Measurements from ENCODE around the gene CHRNA4.
A peak's percentile ranks its signal among the peaks of the same experiment; 100 is the strongest.

Gene CHRNA4

DNA sequence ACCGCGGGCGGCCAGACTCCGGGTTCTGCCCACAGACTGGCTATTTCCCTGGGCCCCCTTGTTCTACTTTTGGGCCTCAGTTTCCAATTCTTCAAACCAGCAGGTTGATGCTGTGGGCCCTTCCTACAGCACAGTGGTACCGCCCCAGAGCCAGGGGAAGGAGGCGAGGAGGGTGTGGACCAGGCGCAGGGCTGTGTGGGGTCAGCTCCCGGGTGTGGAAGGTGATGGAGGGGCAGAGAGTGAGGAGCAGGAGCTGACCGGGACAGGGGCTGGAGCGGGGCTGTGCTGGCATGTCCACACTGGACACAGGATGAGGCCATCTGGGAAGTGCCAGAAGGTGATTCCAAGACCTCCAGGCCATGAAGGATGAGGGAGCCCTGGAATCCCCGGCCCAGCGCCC is 35.2 kb upstream of the CHRNA4 start:
- no peak for DNase-seq (ENCODE audit: low read depth)
- no peak overlapping the region for H3K4me3 ChIP-seq (ENCODE audit: low read depth, low read length)
- TF ChIP-seq, protein P1, sequence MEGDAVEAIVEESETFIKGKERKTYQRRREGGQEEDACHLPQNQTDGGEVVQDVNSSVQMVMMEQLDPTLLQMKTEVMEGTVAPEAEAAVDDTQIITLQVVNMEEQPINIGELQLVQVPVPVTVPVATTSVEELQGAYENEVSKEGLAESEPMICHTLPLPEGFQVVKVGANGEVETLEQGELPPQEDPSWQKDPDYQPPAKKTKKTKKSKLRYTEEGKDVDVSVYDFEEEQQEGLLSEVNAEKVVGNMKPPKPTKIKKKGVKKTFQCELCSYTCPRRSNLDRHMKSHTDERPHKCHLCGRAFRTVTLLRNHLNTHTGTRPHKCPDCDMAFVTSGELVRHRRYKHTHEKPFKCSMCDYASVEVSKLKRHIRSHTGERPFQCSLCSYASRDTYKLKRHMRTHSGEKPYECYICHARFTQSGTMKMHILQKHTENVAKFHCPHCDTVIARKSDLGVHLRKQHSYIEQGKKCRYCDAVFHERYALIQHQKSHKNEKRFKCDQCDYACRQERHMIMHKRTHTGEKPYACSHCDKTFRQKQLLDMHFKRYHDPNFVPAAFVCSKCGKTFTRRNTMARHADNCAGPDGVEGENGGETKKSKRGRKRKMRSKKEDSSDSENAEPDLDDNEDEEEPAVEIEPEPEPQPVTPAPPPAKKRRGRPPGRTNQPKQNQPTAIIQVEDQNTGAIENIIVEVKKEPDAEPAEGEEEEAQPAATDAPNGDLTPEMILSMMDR (IDR thresholded peaks at IDR 0.05; ENCODE audit: control insufficient read depth, extremely low read depth, insufficient read depth), result no peak

DNA sequence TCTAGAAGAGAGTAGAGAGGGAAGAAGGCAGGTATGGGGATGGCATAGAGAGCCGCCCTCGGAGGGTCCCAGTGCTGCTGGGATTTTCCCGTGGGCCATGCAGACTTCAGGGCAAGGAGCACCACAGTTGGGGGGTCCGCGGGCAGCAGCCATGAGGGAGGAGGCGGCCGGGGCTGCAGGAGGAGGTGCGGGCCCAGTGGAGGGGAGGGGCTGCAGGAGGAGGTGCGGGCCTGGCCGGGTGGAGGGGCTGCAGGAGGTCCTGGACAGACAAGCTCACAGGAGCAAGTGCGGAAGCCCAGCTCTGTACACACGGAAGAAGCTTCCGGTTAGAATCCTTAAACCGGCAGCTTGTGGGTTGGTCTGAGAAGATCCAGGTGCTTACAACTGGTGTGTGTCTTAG is 34.6 kb upstream of the CHRNA4 start:
- H3K4me3 ChIP-seq (ENCODE audit: low read depth, low read length), result no peak overlapping the region
- TF ChIP-seq, protein P1 (IDR thresholded peaks at IDR 0.05; ENCODE audit: control insufficient read depth, extremely low read depth, insufficient read depth), result no peak
- no peak for DNase-seq (ENCODE audit: low read depth)

GRCh38 chr20:63394920-63395455 is 33.8 kb upstream of the CHRNA4 start:
- DNase-seq (ENCODE audit: low read depth), result no peak
- TF ChIP-seq, protein P1 (IDR thresholded peaks at IDR 0.05; ENCODE audit: control insufficient read depth, extremely low read depth, insufficient read depth), result no peak
- H3K4me3 ChIP-seq (ENCODE audit: low read depth, low read length), result no peak overlapping the region

- TF ChIP-seq, protein P1 (IDR thresholded peaks at IDR 0.05; ENCODE audit: control insufficient read depth, extremely low read depth, insufficient read depth), result no peak
- H3K4me3 ChIP-seq (ENCODE audit: low read depth, low read length), result no peak overlapping the region
- DNase-seq (ENCODE audit: low read depth), result peak; percentile 8
Observed at GRCh38 chr20:63394069-63394919, 33.1 kb upstream of the CHRNA4 start.

DNA sequence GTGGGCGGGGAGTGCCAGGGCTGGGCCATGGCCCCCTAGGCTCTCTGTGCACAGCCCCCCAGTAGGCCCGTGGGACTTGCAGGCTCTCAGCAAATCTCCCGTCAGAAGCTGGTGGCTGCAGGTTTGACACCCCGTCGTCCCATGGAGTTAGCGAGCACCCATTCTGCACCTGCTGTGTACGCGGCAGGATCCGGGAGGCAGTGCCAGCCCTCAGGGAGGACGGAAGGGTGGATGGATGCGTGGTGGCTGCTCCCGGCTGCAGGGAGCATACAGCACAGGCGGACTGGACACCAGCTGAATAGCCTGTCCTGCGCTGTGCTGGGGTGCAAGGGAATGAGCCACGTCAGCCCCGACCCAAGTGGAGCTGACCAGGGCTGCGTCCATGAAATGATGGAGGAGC is 32.4 kb upstream of the CHRNA4 start:
- no peak overlapping the region for H3K4me3 ChIP-seq (ENCODE audit: low read depth, low read length)
- no peak for DNase-seq (ENCODE audit: low read depth)
- TF ChIP-seq, protein P1 (IDR thresholded peaks at IDR 0.05; ENCODE audit: control insufficient read depth, extremely low read depth, insufficient read depth), result no peak

- DNase-seq (ENCODE audit: low read depth), result no peak
- no peak overlapping the region for H3K4me3 ChIP-seq (ENCODE audit: low read depth, low read length)
- TF ChIP-seq, protein P1 (IDR thresholded peaks at IDR 0.05; ENCODE audit: control insufficient read depth, extremely low read depth, insufficient read depth), result no peak
Observed at GRCh38 chr20:63392465-63393365, 31.6 kb upstream of the CHRNA4 start.

All from LNCaP clone FGC (cell line).